ENCODE results near the gene POTEH. TPM values are rescaled to one million over a fixed set of nuclear protein-coding genes. Genes with fewer than 3 reads are reported as not detected.
"Not testable (repeated sequence)": the region's sequence is repeated elsewhere in the genome, so short reads cannot be mapped to it uniquely, and the experiment has no call there.

The POTEH gene
- total RNA-seq, 1 donor from 2014 or later: not detected

DNA sequence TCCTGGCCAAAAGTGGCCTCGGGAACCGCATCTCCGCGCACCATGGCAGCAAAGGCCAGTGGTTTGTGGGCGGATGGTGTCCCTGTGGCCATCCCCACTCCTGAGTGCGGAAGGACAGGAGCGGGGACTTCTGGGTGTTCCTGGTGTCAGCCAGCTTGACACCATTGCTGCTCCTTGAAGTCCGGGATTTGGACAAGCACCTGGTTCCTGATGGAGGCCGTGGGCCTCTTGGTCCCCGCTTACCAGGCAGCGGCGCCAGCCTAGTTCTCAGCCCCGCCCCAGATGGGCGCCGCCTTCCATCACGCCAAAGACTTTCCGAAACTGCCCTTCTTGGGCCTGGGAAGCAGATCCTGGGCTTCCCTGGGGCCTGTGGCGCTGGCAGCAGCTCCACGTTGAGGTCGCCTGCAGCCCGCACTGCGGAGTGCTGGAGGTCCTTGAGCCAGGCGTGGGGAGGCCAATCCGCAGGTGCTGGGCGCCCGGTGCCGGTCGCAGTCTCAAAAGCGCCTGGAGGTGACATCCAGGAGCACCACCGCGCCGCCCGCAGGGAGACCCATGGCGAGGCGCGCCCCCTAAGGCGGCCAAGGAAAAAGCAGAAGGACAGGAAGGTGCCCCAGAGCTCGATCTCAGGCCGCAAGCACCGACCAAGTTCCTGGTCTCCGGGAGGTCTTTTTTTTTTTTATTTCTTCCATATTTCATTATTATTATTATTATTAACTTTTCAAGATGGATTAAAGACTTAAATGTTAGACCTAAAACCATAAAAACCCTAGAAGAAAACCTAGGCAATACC lies 59.5 kb downstream of the POTEH start:
- not testable (repeated sequence) for H3K27ac Mint-ChIP-seq; H3K4me3 Mint-ChIP-seq (ENCODE audit: low read depth); H3K4me1 Mint-ChIP-seq (ENCODE audit: low read depth); DNase-seq (ENCODE audit: low spot score, unreplicated experiment); H3K27me3 Mint-ChIP-seq; H3K36me3 Mint-ChIP-seq (ENCODE audit: insufficient read depth); H3K9me3 Mint-ChIP-seq (ENCODE audit: low read depth)

DNA sequence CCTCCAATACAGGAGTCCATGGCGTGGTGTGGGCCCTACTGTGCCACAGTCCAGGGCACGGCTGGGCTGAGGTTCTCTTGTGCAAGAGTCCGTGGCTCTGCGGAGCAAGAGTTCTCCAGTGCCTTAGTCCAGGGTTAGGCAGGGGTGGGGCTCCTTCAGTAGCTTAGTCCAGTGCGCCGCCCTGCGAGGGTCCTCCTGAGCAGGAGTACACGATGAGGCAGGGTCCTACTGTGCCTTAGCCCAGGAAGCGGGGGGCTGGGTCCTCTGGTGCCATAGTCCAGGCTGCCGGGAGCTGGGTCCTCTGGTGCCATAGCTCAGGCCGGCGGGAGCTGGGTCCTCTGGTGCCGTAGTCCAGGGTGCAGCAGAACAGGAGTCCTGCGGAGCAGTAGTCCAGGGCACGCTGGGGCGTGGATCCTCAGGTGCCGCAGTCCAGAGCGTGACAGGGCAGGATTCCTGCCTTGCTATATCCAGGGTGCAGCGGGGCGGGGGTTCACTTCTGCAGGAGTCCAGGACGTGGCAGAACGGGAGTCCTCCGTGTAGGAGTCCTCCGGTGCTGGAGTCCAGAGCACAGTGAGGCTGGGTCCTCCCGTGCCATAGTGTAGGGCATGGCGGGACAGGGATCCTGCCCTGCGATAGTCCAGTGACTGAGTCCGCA lies 69.7 kb downstream of the POTEH start:
- H3K36me3 Mint-ChIP-seq (ENCODE audit: insufficient read depth); H3K4me3 Mint-ChIP-seq (ENCODE audit: low read depth); H3K9me3 Mint-ChIP-seq (ENCODE audit: low read depth); H3K27ac Mint-ChIP-seq; H3K27me3 Mint-ChIP-seq; H3K4me1 Mint-ChIP-seq (ENCODE audit: low read depth); DNase-seq (ENCODE audit: low spot score, unreplicated experiment): not testable (repeated sequence)

DNA sequence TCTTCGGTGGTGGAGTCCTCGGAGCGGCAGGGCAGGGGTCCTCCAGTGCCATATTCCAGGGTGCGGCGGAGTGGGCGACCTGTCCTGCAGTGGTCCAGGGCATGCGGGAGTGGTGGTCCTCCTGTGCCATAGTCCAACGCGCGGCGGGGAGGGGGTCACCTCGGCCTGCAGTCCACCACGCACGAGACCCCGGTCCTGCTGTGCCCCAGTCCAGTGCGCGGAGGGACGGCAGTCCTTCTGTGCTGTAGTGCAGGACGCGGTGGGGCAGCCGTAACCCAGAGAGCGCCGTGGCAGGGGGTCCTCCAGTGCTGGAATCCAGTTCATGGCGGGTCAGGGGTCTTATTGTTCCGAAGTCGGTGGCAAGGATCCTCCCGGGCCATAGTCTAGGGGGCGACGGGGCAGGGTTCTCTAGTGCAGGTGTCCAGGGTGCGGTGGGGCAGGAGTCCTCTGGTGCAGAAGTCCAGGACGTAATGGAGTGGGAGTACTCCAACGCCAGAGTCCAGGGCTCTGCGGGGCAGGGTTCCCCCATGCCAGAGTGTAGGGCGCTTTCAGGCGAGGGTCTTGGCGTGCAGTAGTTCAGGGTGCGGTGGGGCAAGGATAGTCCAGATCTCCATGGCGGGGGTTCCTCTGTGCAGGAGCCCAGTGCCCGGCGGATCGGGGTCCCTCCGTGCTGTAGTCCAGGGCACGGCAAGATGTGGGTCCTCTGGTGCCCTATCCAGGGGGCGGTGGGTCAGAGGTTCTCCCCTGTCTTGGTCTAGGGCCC lies 70.7 kb downstream of the POTEH start:
- H3K27me3 Mint-ChIP-seq; H3K4me1 Mint-ChIP-seq (ENCODE audit: low read depth); H3K36me3 Mint-ChIP-seq (ENCODE audit: insufficient read depth); H3K4me3 Mint-ChIP-seq (ENCODE audit: low read depth); DNase-seq (ENCODE audit: low spot score, unreplicated experiment); H3K27ac Mint-ChIP-seq; H3K9me3 Mint-ChIP-seq (ENCODE audit: low read depth): not testable (repeated sequence)

DNA sequence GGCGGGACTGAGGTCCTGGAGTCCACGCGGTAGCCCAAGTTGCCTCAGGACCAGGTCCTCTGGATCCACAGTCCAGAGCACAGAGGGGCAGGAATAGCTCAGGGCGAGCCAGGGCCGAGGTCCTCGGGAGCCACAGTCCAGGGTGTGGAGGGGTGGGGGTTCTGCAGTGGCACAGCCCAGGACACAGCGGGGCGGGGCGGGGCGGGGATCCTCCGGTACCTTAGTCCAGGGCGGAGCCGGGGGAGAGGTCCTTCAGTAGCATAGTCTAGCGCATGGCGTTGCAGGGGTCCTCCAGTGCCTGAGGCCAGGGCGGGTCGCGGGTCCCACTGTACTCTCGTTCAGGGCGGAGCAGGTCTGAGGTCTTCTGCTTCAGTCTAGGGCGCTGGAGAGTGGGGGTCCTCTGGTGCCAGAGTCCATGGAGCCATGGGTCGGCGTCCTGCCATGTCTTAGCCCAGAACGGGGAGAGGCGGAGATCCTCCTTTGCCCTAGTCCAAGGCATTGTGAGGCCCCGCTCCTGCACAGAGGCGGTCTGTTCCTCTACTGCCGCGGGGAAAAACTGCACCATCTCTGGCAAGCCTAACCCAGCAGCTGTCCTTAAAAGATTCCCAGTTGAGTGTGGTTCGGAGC lies 71.4 kb downstream of the POTEH start:
- not testable (repeated sequence) for H3K9me3 Mint-ChIP-seq (ENCODE audit: low read depth); H3K27ac Mint-ChIP-seq; DNase-seq (ENCODE audit: low spot score, unreplicated experiment); H3K36me3 Mint-ChIP-seq (ENCODE audit: insufficient read depth); H3K27me3 Mint-ChIP-seq; H3K4me1 Mint-ChIP-seq (ENCODE audit: low read depth); H3K4me3 Mint-ChIP-seq (ENCODE audit: low read depth)

DNA sequence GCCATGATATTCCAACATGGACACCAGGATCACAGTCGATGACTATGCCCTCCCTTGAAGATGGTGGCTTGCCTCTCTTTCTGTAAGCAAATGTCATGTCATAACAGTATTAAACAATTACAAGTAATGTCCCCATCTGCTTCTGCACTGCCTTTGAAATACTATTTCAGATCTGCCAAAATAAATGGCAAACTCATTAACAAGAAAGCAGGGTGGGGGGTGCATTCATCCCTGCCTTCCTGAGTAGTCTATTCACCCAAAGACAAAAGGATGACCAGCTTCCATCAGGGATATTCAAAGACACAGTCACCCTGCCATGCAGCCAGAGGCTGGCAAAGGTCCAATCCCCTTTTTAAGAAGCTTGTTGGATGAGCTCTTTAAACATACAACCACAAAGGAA lies 73.7 kb downstream of the POTEH start:
- not testable (repeated sequence) for H3K27ac Mint-ChIP-seq; H3K4me1 Mint-ChIP-seq (ENCODE audit: low read depth); H3K27me3 Mint-ChIP-seq; DNase-seq (ENCODE audit: low spot score, unreplicated experiment); H3K9me3 Mint-ChIP-seq (ENCODE audit: low read depth); H3K4me3 Mint-ChIP-seq (ENCODE audit: low read depth); H3K36me3 Mint-ChIP-seq (ENCODE audit: insufficient read depth)

Other genes with a start within 250 kb of the POTEH start
- gene OR11H1, start 161.8 kb upstream of the POTEH start, total RNA-seq: not detected in 2 replicates

All from progenitor cell of endocrine pancreas (in vitro differentiated cells).